ENCODE results near the gene AREL1.

DNA sequence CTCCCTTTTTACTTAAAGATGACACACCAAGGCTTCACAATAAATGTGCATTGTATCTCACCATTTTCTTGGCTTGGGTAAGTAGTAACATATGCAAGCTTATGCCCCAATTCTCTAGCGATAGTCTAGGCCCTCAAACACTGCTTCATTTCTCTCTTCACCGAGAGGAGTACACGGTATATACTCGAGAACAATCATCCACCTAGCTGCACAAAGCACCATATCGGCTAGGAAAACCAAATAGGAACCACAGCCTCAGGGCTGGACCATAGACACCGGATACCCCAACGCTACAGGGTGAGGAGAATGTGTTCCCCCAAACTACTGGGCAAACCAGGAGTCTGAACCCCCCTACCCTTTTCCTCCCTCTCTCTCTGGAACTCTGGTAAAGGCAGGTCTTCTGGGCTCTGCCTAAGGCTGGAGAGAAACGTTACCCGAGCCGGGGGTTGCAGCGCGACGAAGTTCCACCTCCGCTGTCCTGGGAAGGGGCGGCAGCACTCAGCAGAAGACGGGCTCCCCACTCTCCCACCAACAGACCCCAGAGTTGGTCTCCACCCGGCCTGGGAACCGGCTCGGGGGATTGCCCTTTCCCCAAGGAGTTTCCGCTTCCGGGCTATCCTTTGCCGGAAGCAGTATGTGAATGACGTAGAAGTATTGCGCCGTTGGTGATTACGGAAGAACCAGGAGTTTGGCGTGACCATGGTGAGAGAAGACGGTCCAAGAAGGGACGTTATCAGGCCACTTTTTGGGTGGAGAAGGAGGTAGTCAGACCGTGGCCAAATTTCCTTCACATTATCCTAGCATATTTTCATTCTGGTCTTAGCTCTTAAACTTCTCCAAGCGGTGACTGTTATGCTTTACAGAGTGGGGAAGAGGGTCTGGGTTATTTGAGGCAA is at the start of gene AREL1, which contains the start of gene FCF1:
- TF ChIP-seq ZBTB7A (tag by site-specific recombination; IDR thresholded peaks at IDR 0.05; ENCODE audit: low read depth) (no peak), ZNF175 (tag by site-specific recombination; IDR thresholded peaks at IDR 0.05) (no peak), ZFP41 (tag by site-specific recombination; IDR thresholded peaks at IDR 0.05; ENCODE audit: borderline replicate concordance) (no peak), ZNF10 (tag by site-specific recombination; IDR thresholded peaks at IDR 0.05) (no peak), PBX3 (CRISPR knock-in tag; IDR thresholded peaks at IDR 0.05) (no peak), ZNF274 (IDR thresholded peaks at IDR 0.05; ENCODE audit: low read length) (no peak), ZNF274 (tag by site-specific recombination; IDR thresholded peaks at IDR 0.05; ENCODE audit: borderline replicate concordance) (no peak)
- TF ChIP-seq, protein P1, sequence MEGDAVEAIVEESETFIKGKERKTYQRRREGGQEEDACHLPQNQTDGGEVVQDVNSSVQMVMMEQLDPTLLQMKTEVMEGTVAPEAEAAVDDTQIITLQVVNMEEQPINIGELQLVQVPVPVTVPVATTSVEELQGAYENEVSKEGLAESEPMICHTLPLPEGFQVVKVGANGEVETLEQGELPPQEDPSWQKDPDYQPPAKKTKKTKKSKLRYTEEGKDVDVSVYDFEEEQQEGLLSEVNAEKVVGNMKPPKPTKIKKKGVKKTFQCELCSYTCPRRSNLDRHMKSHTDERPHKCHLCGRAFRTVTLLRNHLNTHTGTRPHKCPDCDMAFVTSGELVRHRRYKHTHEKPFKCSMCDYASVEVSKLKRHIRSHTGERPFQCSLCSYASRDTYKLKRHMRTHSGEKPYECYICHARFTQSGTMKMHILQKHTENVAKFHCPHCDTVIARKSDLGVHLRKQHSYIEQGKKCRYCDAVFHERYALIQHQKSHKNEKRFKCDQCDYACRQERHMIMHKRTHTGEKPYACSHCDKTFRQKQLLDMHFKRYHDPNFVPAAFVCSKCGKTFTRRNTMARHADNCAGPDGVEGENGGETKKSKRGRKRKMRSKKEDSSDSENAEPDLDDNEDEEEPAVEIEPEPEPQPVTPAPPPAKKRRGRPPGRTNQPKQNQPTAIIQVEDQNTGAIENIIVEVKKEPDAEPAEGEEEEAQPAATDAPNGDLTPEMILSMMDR (tag by site-specific recombination; IDR thresholded peaks at IDR 0.05): no peak
- TF ChIP-seq, protein P2, sequence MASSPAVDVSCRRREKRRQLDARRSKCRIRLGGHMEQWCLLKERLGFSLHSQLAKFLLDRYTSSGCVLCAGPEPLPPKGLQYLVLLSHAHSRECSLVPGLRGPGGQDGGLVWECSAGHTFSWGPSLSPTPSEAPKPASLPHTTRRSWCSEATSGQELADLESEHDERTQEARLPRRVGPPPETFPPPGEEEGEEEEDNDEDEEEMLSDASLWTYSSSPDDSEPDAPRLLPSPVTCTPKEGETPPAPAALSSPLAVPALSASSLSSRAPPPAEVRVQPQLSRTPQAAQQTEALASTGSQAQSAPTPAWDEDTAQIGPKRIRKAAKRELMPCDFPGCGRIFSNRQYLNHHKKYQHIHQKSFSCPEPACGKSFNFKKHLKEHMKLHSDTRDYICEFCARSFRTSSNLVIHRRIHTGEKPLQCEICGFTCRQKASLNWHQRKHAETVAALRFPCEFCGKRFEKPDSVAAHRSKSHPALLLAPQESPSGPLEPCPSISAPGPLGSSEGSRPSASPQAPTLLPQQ (tag by site-specific recombination; IDR thresholded peaks at IDR 0.05): no peak
